HFFc6 (cell line): ENCODE measurements around the gene NAALADL2. TPM values are rescaled to one million over a fixed set of nuclear protein-coding genes. Genes with fewer than 3 reads are reported as not detected.

Experiments used
- DNase-seq: peaks from one replicate; pipeline ENCODE4 v3.0.0-alpha.2; 2018
- H3K27ac Mint-ChIP-seq: 2 replicates; pipeline ENCODE4 v1.8.0; 2020; ENCODE audit warnings: mild to moderate bottlenecking, mixed read lengths
- H3K27me3 Mint-ChIP-seq: 2 replicates; pipeline ENCODE4 v1.8.0; 2021; ENCODE audit warnings: mild to moderate bottlenecking, moderate library complexity, mixed read lengths; ENCODE audit not compliant: insufficient read depth
- H3K36me3 Mint-ChIP-seq: 2 replicates; pipeline ENCODE4 v1.8.0; 2021; ENCODE audit warnings: low read depth, mixed read lengths
- H3K4me1 Mint-ChIP-seq: 2 replicates; pipeline ENCODE4 v1.8.0; 2020; ENCODE audit warnings: low read depth, mixed read lengths
- H3K4me3 Mint-ChIP-seq: 2 replicates; pipeline ENCODE4 v1.8.0; 2020; ENCODE audit warnings: mild to moderate bottlenecking, moderate library complexity, mixed read lengths
- H3K9me3 Mint-ChIP-seq: 2 replicates; pipeline ENCODE4 v1.8.0; 2020; ENCODE audit warnings: mild to moderate bottlenecking, mixed read lengths
- total RNA-seq, 6 experiments: library from RNA; stranded (reverse); fragmentation: NEBNext Ultra II Directional; extraction: Animal tissue kit (Norgen Biotek cat#: 25700); gene quantifications; 2 replicates in 1 of 6; 3 replicates in 5 of 6; pipeline ENCODE4 v1.2.3, GENCODE V29; 2021
- TF ChIP-seq, protein P1 (sequence below): fragments of 200-600 bp; sonication (generic); IDR thresholded peaks from 2 replicates; pipeline ENCODE4 v1.5.0; 2021; ENCODE audit warnings: antibody characterized with exemption, mild to moderate bottlenecking

Gene NAALADL2
- total RNA-seq, 6 experiments from 2014 or later, result 12.0 to 15.2 (median 12.3) TPM

DNA sequence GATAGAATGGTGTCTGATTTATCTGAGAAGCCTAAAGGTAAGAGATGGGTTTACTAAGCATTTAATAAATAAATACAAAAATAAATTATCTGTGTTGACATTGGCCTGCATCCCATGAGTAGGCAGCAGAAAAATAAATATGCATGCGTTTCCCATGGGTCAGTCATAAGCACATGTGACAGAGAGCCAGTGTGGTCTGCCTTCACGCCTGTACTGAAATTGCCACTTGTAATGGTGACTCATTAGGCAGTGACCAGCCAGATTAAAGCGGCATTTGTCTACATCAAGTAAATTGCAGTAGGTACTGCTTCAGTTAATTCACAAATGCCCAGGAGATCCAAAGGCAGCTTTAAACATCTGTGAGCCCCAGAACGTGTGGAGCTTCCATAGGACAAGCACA is 399.6 kb downstream of the NAALADL2 start:
- H3K9me3 Mint-ChIP-seq, result no peaks in the 10 kb centered on the region
- DNase-seq, result no peak

DNA sequence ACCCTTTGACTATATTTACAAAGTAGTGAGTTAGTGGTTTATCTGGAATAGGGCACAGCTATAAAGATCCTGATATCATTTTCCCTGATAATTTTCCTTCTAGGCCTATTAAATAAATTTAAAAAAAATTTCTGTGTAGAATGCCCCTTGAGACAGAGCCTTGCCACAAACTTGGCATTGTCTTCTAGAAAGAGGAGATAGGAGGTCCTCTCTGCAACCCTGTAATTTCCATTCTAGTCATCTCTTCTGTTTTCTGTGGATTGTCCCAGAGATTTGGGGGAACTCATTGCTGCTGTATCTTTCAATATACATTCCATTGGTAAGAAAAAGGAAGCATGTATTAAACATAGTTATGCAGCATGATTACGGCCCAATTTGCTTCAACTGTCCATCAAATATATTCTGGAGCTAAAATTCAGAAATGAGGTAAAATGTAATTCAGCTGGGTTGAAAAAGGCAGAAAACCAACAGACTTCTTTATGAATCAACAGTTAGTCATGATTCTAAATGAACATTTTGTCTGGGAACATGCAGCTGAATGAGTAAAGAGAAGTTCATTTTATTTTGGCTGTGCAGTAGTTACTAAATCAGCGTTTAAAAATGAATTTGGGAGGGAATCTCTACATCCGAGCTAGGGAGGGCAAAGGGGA is 401.1 kb downstream of the NAALADL2 start:
- TF ChIP-seq, protein P1, sequence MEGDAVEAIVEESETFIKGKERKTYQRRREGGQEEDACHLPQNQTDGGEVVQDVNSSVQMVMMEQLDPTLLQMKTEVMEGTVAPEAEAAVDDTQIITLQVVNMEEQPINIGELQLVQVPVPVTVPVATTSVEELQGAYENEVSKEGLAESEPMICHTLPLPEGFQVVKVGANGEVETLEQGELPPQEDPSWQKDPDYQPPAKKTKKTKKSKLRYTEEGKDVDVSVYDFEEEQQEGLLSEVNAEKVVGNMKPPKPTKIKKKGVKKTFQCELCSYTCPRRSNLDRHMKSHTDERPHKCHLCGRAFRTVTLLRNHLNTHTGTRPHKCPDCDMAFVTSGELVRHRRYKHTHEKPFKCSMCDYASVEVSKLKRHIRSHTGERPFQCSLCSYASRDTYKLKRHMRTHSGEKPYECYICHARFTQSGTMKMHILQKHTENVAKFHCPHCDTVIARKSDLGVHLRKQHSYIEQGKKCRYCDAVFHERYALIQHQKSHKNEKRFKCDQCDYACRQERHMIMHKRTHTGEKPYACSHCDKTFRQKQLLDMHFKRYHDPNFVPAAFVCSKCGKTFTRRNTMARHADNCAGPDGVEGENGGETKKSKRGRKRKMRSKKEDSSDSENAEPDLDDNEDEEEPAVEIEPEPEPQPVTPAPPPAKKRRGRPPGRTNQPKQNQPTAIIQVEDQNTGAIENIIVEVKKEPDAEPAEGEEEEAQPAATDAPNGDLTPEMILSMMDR, result no peak
- DNase-seq, result peak; percentile 28
- Mint-ChIP-seq H3K4me1 (peaks cover 49% of the 10 kb centered on the region), H3K27ac (peak overlapping the region; percentile 74), H3K27me3 (no peaks in the 10 kb centered on the region; the same call in 1 of the 2 replicates), H3K4me3 (peak overlapping the region; percentile 42), H3K36me3 (no peaks in the 10 kb centered on the region), H3K9me3 (no peaks in the 10 kb centered on the region)

More for the DNA sequence above, 399.6 kb downstream of the NAALADL2 start:
- Mint-ChIP-seq H3K27ac (no peak overlapping the region), H3K4me1 (peaks cover 40% of the 10 kb centered on the region), H3K4me3 (no peak overlapping the region), H3K27me3 (no peaks in the 10 kb centered on the region; the same call in 1 of the 2 replicates), H3K36me3 (no peaks in the 10 kb centered on the region)
- TF ChIP-seq, protein P1, result no peak

GRCh38 chr3:175266478-175266877 is 407.3 kb downstream of the NAALADL2 start:
- Mint-ChIP-seq H3K27ac (peak overlapping the region; percentile 78), H3K9me3 (no peaks in the 10 kb centered on the region), H3K4me3 (no peak overlapping the region), H3K36me3 (no peaks in the 10 kb centered on the region), H3K27me3 (no peaks in the 10 kb centered on the region), H3K4me1 (peaks cover 54% of the 10 kb centered on the region)
- TF ChIP-seq, protein P1, result no peak
- no peak for DNase-seq

GRCh38 chr3:175267121-175267531 is 408.0 kb downstream of the NAALADL2 start:
- Mint-ChIP-seq H3K9me3 (no peaks in the 10 kb centered on the region), H3K27ac (peak overlapping the region; percentile 97), H3K36me3 (no peaks in the 10 kb centered on the region), H3K4me1 (peaks cover 54% of the 10 kb centered on the region), H3K27me3 (no peaks in the 10 kb centered on the region), H3K4me3 (peak overlapping the region; percentile 35)
- TF ChIP-seq, protein P1, result no peak
- DNase-seq, result peak; percentile 90

DNA sequence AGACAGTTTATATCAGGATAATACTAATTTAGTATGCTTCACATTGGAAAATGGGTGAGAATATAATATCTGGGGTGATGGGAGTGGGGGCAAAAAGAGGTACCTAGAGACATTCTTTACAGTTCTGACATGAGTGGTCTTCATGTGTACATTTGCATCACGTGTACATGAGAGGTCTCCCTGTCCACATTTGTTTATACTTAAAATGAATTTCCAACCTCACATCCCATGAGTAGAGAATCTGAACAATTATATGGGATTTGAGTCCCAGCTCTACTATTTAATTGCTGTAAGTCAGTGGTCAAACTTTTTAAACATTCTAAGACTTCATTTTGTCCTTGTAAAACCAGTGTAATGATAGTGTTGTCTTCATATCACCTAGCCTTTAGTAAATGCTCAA is 408.4 kb downstream of the NAALADL2 start:
- Mint-ChIP-seq H3K4me3 (peak overlapping the region; percentile 35), H3K27me3 (no peaks in the 10 kb centered on the region), H3K36me3 (no peaks in the 10 kb centered on the region), H3K9me3 (no peaks in the 10 kb centered on the region), H3K4me1 (peaks cover 54% of the 10 kb centered on the region), H3K27ac (peak overlapping the region; percentile 97)
- TF ChIP-seq, protein P1, result no peak
- DNase-seq, result peak; percentile 21
